Measurements from ENCODE around the gene WDR86. TPM values are rescaled to one million over a fixed set of nuclear protein-coding genes. Genes with fewer than 3 reads are reported as not detected.

Gene WDR86
- total and polyA plus RNA-seq, 2 of the 4 experiments (the other 2 are of a cell fraction) = not detected

- no peak overlapping the region for H2BK20ac ChIP-seq (ENCODE audit: low read depth, low read length)
- H3K4me2 ChIP-seq (ENCODE audit: low read depth, low read length) = no peak overlapping the region
- no peaks in the 10 kb centered on the region for H4K20me1 ChIP-seq (ENCODE audit: insufficient read depth, low read length)
- ChIA-PET POLR2A (ENCODE audit: unreplicated experiment) (no interaction called here), CTCF (no interaction called here)
- no peak for TF ChIP-seq BHLHE40 (IDR thresholded peaks at IDR 0.05; ENCODE audit: low read depth, low read length)
- no peak for TF ChIP-seq MAFK (IDR thresholded peaks at IDR 0.05; ENCODE audit: low read depth, low read length)
- no peak for TF ChIP-seq MAZ (IDR thresholded peaks at IDR 0.05; ENCODE audit: borderline replicate concordance, low read depth, low read length)
- TF ChIP-seq RFX5 (IDR thresholded peaks at IDR 0.05; ENCODE audit: low read depth, low read length) = no peak
- no peak for TF ChIP-seq CEBPB (IDR thresholded peaks at IDR 0.05; ENCODE audit: low read depth, low read length)
- no peak for TF ChIP-seq MXI1 (IDR thresholded peaks at IDR 0.05; ENCODE audit: borderline replicate concordance, low read depth, low read length)
- no peak for TF ChIP-seq FOS (IDR thresholded peaks at IDR 0.05; ENCODE audit: low read depth, low read length)
- H3K27me3 ChIP-seq (ENCODE audit: control insufficient read depth, insufficient read depth, low read length) = peaks cover 42% of the 10 kb centered on the region
- H4K8ac ChIP-seq (ENCODE audit: low read depth in 2 of 2, low read length in 2 of 2) = no peak overlapping the region
- no peak overlapping the region for H3K27ac ChIP-seq (ENCODE audit: insufficient read depth, low read length)
- H3K14ac ChIP-seq (replicated peaks; ENCODE audit: low read depth, low read length) = no peak overlapping the region
- intact Hi-C loops (cut with micrococcal nuclease) = no loop called here
- no peak overlapping the region for H3K18ac ChIP-seq (ENCODE audit: low read depth, low read length)
- H3K79me1 ChIP-seq (ENCODE audit: low read depth in 1 of 2, low read length in 2 of 2) = no peaks in the 10 kb centered on the region
- H4K91ac ChIP-seq (ENCODE audit: insufficient read depth, low read depth, low read length) = no peak overlapping the region
- no peaks in the 10 kb centered on the region for H3K36me3 ChIP-seq (ENCODE audit: control insufficient read depth, insufficient read depth, low read length)
- H2AFZ ChIP-seq (replicated peaks; ENCODE audit: low read length, poor library complexity) = no peak overlapping the region
- no peak overlapping the region for H2AK5ac ChIP-seq (ENCODE audit: low read depth, low read length)
- ATAC-seq (ENCODE audit: low read depth) (no peak), DNase-seq (no peak)
- peaks cover 5% of the 10 kb centered on the region; the same call in 1 of the 2 replicates for H3K4me1 ChIP-seq (ENCODE audit: control insufficient read depth, insufficient read depth, low read length)
- no peak overlapping the region for H4K5ac ChIP-seq (ENCODE audit: low read depth, low read length)
- no peak overlapping the region for H2AK9ac ChIP-seq (replicated peaks; ENCODE audit: low read depth, low read length, poor library complexity)
- H3K23ac ChIP-seq (ENCODE audit: low read depth, low read length) = no peak overlapping the region
- dilution Hi-C loops (cut with HindIII; ENCODE audit: low sequenced_read_pairs, unreplicated experiment) = no loop called here
- in situ Hi-C loops (cut with MboI; ENCODE audit: low sequenced_read_pairs) = no loop called here
- H3K56ac ChIP-seq (ENCODE audit: extremely low read depth, insufficient read depth, low read length) = no peak overlapping the region
- 0 out of 2 replicates have a peak, but pooled peaks cover 3% of the 10 kb centered on the region for H3K9me1 ChIP-seq (ENCODE audit: insufficient read depth, low read length)
- H3K4ac ChIP-seq (ENCODE audit: low read depth, low read length) = no peak overlapping the region
- BruUV-seq (replicated peaks) = no TSS peak
- 95% methylated on average over 3 of the region's 10 CpGs; no CpG with 5 or more reads in 1 of the 2 experiments for WGBS, 2 experiments (ENCODE audit: extremely low coverage in 2 of 2, insufficient read length in 1 of 2)
- no peak overlapping the region for H2BK120ac ChIP-seq (ENCODE audit: low read depth, low read length)
- no peaks in the 10 kb centered on the region for H3K9me3 ChIP-seq (ENCODE audit: control insufficient read depth, insufficient read depth, low read length)
- no peak overlapping the region for H3K4me3 ChIP-seq (ENCODE audit: insufficient read depth, low read depth, low read length)
- no peak overlapping the region for H3K9ac ChIP-seq (ENCODE audit: low read depth, low read length)
- H2BK5ac ChIP-seq (ENCODE audit: low read depth, low read length, poor library complexity, severe bottlenecking) = no peak overlapping the region
- no peak overlapping the region for H2BK15ac ChIP-seq (ENCODE audit: low read depth, low read length)
Observed at GRCh38 chr7:151405588-151405987, 4.2 kb downstream of the WDR86 start.
